ENCODE results near the gene EP400.

GRCh38 chr12:131990980-131991305 lies 41.2 kb downstream of the EP400 start:
- no peak for TF ChIP-seq POLR2A (IDR thresholded peaks at IDR 0.05; ENCODE audit: low read depth, low read length)
- no peak for TF ChIP-seq TAF1 (IDR thresholded peaks at IDR 0.05; ENCODE audit: low read depth, low read length)

All from GM12891 (cell line).